Adipocyte (in vitro differentiated cells): Measurements from ENCODE around the gene RALGAPA1.
"Not testable (repeated sequence)": the region's sequence is repeated elsewhere in the genome, so short reads cannot be mapped to it uniquely, and the experiment has no call there.

Experiments
- DNase-seq: peaks from one replicate; pipeline ENCODE4 v3.0.0-alpha.2; 2015; ENCODE audit warnings: low read depth
- H3K27me3 ChIP-seq: replicated peaks from 2 replicates; pipeline ENCODE4 v1.7.0; 2013; ENCODE audit warnings: mild to moderate bottlenecking, low read length, moderate library complexity; ENCODE audit not compliant: control insufficient read depth, insufficient read depth
- H3K36me3 ChIP-seq: 2 replicates; pipeline ENCODE4 v1.7.0; 2013; ENCODE audit warnings: low read length, mild to moderate bottlenecking, moderate library complexity; ENCODE audit not compliant: control insufficient read depth, insufficient read depth, severe bottlenecking
- H3K4me1 ChIP-seq: 2 replicates; pipeline ENCODE4 v1.7.0; 2013; ENCODE audit warnings: mild to moderate bottlenecking, low read length, moderate library complexity; ENCODE audit not compliant: control insufficient read depth, insufficient read depth
- H3K4me3 ChIP-seq: 2 replicates; pipeline ENCODE4 v1.7.0; 2013; ENCODE audit warnings: mild to moderate bottlenecking, low read length, moderate library complexity
- H3K9ac ChIP-seq: 2 replicates; pipeline ENCODE4 v1.7.0; 2013; ENCODE audit warnings: mild to moderate bottlenecking, low read length, moderate library complexity
- H3K9me3 ChIP-seq: 2 replicates; pipeline ENCODE4 v1.7.0; 2013; ENCODE audit warnings: mild to moderate bottlenecking, low read length, moderate library complexity; ENCODE audit not compliant: control insufficient read depth

The RALGAPA1 gene

DNA sequence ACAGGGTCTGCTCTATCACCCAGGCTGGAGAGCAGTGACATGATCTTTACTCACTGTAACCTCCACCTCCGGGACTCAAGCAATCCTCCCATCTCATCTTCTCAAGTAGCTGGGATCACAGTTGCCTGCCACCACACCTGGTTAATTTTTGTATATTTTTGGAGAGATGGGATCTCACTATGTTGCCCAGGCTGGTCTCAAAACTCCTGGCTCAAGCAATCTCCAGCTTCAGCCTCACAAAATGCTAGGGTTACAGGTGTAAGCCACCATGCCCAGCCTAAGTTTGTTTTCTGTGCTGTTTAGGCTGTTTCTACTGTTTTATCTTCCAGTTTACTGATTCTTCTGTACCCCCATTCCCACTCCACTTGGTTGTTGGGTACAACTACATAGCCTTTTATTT, 208.8 kb downstream of the RALGAPA1 start:
- no peak for DNase-seq
- Histone ChIP-seq H3K9ac (no peak overlapping the region), H3K4me3 (no peak overlapping the region), H3K27me3 (no peaks in the 10 kb centered on the region), H3K4me1 (no peaks in the 10 kb centered on the region), H3K9me3 (no peaks in the 10 kb centered on the region), H3K36me3 (peaks cover 67% of the 10 kb centered on the region)

DNA sequence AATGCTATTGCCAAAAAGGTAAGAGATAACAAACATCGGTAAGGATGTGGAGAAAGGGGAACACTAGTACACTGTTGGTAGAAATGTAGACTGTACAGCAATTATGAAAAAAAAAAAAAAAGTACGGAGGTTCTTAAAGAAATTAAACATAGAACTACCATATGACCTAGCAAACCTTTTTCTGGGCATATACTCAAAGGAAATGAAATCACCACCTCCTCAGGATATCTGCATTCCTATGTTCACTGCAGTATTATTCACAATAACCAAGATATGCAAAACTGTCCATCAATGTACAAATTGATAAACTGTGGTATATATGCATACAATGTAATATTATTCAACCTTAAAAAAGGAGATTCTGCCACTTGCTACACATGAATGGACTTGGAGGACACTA, 214.5 kb downstream of the RALGAPA1 start:
- Histone ChIP-seq H3K9me3 (no peaks in the 10 kb centered on the region), H3K4me3 (no peak overlapping the region), H3K9ac (no peak overlapping the region), H3K4me1 (no peaks in the 10 kb centered on the region), H3K27me3 (no peaks in the 10 kb centered on the region), H3K36me3 (peaks cover 35% of the 10 kb centered on the region)
- no peak for DNase-seq

DNA sequence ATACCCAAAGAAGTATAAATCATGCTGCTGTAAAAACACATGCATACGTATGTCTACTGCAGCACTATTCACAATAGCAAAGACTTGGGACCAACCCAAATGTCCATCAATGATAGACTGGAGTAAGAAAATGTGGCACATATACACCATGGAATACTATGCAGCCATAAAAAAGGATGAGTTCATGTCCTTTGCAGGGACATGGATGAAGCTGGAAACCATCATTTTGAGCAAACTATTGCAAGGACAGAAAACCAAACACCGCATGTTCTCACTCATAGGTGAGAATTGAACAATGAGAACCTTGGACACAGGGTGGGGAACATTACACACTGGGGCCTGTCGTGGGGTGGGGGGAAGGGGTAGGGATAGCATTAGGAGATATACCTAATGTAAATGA, 221.7 kb downstream of the RALGAPA1 start:
- not testable (repeated sequence) for H3K9ac ChIP-seq, H3K27me3 ChIP-seq, H3K4me1 ChIP-seq, H3K4me3 ChIP-seq, H3K9me3 ChIP-seq, DNase-seq
- H3K36me3 ChIP-seq = peaks cover 32% of the 10 kb centered on the region

DNA sequence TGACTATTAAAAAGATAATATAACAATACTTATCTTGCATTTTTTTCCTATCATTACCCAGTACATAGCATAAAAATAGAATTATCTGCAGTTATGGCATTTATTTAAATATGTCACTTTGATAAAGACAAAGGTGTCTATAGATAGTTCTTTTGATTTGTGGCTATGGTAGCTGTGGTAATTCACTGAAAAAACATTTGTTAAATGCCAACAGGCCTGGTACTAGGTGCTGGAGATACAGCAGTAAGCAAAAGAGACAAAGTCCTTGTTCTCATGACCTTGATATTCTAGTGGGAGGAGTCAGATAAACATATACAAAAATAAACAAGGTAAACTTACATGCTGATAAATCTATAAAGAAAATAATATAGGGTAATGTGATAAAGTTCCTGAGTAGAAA, 230.5 kb downstream of the RALGAPA1 start:
- peaks cover 11% of the 10 kb centered on the region for H3K36me3 ChIP-seq
- DNase-seq = no peak
- no peaks in the 10 kb centered on the region for H3K27me3 ChIP-seq
- H3K4me3 ChIP-seq = no peak overlapping the region
- no peaks in the 10 kb centered on the region for H3K9me3 ChIP-seq
- H3K4me1 ChIP-seq = no peaks in the 10 kb centered on the region
- H3K9ac ChIP-seq = no peak overlapping the region

DNA sequence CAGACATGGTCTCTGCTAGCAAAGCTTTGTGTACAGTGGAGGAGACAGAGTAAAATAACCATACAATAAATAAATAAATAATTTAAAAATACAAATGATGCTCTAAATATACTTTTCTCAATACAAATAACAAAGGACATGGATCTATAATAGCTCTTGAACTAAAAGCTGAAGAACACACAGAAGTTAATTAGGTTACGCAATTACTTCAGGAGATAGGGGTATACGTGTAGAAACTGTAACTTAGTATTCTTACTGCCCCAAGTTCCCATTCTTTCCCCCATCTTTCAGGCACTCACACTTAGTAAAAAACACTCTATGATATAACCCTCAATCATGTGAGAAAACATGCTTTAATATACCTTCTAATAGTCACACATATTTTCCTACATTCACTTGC, 231.0 kb downstream of the RALGAPA1 start:
- peaks cover 11% of the 10 kb centered on the region for H3K36me3 ChIP-seq
- H3K27me3 ChIP-seq = no peaks in the 10 kb centered on the region
- no peak overlapping the region for H3K9ac ChIP-seq
- DNase-seq = no peak
- H3K4me3 ChIP-seq = no peak overlapping the region
- H3K4me1 ChIP-seq = no peaks in the 10 kb centered on the region
- no peaks in the 10 kb centered on the region for H3K9me3 ChIP-seq

DNA sequence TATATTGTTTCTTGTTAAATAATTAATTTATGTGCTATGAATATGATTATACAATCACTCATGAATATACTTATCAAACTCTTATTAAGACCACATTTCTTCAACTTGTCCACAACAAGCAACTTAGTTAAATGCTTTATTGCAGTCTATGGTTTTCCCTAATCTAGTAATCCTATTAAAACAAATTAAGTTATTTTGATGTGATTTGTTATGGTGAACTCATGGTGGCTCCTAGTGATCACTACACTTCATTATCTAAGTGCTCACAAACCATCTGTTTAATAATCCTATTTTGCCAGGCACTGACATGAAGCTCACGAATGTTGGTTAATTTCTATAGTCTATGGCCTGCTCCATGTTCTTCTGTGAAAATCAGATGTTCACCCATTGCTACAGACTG, 232.2 kb downstream of the RALGAPA1 start:
- peaks cover 15% of the 10 kb centered on the region for H3K36me3 ChIP-seq
- no peak overlapping the region for H3K9ac ChIP-seq
- H3K4me1 ChIP-seq = no peaks in the 10 kb centered on the region
- H3K27me3 ChIP-seq = no peaks in the 10 kb centered on the region
- no peak overlapping the region for H3K4me3 ChIP-seq
- DNase-seq = no peak
- no peaks in the 10 kb centered on the region for H3K9me3 ChIP-seq

DNA sequence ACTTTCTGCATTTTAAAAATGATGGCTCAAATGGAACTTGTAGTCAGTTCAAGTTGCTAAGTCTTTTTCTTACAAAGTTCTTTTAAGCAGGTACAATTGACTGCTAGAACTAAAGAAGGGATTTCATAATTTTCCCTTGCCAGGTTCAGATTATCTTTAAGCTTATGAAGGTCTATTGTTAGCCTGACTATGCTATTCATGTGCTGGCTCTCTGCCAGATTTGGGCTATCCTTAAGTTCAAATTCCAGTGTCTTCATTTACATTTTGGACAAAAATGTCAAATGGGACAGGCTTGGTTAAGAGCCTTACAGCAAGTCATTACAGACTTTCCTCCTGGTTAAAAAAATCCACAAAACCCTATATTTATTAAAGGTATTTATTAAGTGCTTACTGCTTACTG, 232.8 kb downstream of the RALGAPA1 start:
- DNase-seq = peak; percentile 0
- no peaks in the 10 kb centered on the region for H3K9me3 ChIP-seq
- H3K9ac ChIP-seq = no peak overlapping the region
- no peak overlapping the region for H3K4me3 ChIP-seq
- peaks cover 11% of the 10 kb centered on the region for H3K36me3 ChIP-seq
- H3K27me3 ChIP-seq = no peaks in the 10 kb centered on the region
- no peaks in the 10 kb centered on the region for H3K4me1 ChIP-seq

DNA sequence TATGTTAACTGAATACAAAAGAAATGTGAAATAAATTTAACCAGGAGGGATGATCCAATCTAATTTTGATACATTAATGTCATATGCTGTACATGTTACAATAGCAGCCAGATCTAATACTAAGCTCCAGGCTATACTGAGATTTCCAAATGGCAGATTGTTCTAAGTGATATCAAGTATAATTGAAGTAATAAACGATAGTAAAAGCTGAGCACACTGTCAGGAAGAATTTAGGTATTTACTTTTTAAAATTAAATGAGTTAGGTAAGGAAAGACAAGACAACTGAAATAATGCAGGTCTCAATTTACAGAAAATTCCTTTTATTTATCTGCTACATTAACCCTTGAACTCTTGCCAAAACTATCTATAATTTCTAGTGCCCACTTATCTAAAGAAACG, 235.2 kb downstream of the RALGAPA1 start:
- Histone ChIP-seq H3K9me3 (no peaks in the 10 kb centered on the region), H3K4me3 (no peak overlapping the region), H3K27me3 (no peaks in the 10 kb centered on the region), H3K9ac (no peak overlapping the region), H3K36me3 (peaks cover 8% of the 10 kb centered on the region), H3K4me1 (no peaks in the 10 kb centered on the region)
- no peak for DNase-seq

DNA sequence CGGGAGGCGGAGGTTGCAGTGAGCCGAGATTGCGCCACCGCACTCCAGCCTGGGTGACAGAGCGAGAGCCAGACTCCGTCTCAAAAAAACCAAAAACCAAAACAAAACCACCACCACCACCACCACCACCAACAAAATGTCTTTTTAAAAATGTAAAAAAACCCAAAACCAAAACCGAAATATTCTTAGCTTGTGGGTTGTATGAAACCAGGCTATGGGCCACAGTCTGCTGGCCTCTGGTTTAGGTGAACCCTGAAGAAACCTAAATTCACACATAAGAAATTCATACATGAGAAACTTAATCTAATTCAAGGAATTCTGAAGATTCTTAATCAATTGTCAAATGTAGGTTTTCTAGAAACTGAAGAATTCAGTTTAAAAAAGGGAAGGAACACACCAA, 237.5 kb downstream of the RALGAPA1 start:
- no peak overlapping the region for H3K4me3 ChIP-seq

DNA sequence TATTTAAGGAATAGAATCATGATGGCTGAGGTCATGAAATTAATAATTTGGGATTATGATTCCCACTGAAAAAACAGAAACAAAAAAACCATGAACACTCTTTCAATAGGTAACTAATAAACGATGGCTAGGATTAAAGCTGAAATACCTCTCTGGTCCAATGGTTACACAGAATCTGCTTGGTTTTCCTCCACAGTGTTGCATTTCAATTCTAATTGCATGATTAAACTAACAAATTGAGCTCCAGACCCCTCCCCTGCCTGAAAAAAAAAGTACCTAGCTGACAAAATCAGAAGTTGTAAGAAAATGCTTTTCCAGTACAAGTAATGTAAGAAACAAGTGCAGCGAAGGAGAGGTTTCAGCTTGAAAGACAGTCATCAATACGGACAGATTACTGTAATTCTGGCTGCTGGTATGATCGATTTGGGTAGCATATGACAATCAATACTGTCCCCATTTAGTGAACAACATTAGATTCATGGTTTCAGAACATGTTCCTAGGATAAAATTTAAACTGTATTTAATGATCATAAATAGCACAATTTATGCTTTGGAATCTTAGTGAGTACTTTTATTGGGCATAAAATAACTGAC, 243.1 kb downstream of the RALGAPA1 start:
- no peaks in the 10 kb centered on the region for H3K4me1 ChIP-seq
- H3K4me3 ChIP-seq = no peak overlapping the region
- peaks cover 7% of the 10 kb centered on the region for H3K36me3 ChIP-seq
- H3K27me3 ChIP-seq = no peaks in the 10 kb centered on the region
- no peak for DNase-seq
- no peaks in the 10 kb centered on the region for H3K9me3 ChIP-seq
- H3K9ac ChIP-seq = no peak overlapping the region

More for the DNA sequence above, 237.5 kb downstream of the RALGAPA1 start:
- Histone ChIP-seq H3K27me3 (no peaks in the 10 kb centered on the region), H3K36me3 (peaks cover 11% of the 10 kb centered on the region), H3K9me3 (no peaks in the 10 kb centered on the region), H3K4me1 (no peaks in the 10 kb centered on the region), H3K9ac (no peak overlapping the region)
- DNase-seq = no peak

DNA sequence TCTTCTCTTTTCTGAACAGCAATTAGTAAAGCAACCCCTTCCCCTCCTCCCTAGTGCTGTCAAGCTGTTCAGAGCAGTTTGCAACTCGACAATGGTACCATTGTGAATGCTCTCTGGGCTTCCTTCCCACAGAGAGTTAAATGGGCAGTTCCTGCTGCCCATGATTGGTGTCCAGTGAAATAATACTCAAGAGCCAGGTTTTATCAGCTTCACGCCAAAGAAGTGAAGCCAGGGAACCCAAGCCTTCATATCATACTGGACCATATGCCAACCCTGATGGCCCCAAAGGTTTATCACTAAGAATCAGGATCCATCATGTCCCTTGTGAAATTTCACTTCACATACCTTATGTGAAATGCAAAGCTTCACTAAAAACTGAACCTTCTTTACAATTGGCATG, 250.4 kb downstream of the RALGAPA1 start:
- no peak for DNase-seq
- no peaks in the 10 kb centered on the region for H3K9me3 ChIP-seq
- no peak overlapping the region for H3K9ac ChIP-seq

DNA sequence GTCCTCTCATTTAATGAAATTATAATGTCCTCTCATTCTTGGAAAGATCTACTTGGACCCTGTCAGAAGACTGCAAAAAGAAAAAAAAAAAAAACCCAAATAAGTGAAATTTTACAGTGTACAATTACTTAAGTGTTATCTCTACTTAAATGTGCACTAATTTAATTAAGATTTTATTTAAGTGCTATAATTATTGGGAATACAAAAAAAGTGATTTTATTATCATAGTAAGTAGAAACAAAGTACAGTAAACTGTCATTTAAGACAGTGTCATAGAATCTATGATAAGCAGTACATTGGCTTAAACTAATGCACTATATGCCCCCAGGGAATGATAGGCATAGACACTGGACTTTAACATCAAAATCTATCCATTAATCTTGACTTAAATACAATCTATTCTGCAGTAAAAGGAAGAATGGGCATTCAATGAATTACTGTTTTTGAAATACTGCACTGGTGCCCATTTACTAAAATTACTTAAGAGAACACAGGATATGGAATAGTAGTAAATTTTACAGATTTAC, 251.8 kb downstream of the RALGAPA1 start:
- H3K4me3 ChIP-seq = no peak overlapping the region
- DNase-seq = no peak

More for the DNA sequence above, 250.4 kb downstream of the RALGAPA1 start:
- Histone ChIP-seq H3K27me3 (no peaks in the 10 kb centered on the region), H3K4me1 (peaks cover 3% of the 10 kb centered on the region), H3K4me3 (no peak overlapping the region), H3K36me3 (no peaks in the 10 kb centered on the region)

More for the DNA sequence above, 251.8 kb downstream of the RALGAPA1 start:
- no peaks in the 10 kb centered on the region for H3K27me3 ChIP-seq
- H3K36me3 ChIP-seq = no peaks in the 10 kb centered on the region
- H3K9ac ChIP-seq = no peak overlapping the region
- H3K9me3 ChIP-seq = no peaks in the 10 kb centered on the region
- H3K4me1 ChIP-seq = peaks cover 9% of the 10 kb centered on the region
